Measurements from ENCODE around the gene C1orf105. TPM values are rescaled to one million over a fixed set of nuclear protein-coding genes. Genes with fewer than 3 reads are reported as not detected.
"Not testable (repeated sequence)": the region's sequence is repeated elsewhere in the genome, so short reads cannot be mapped to it uniquely, and the experiment has no call there.

C1orf105 gene
- total and polyA plus RNA-seq, 2 donors, result 2.9 TPM; not detected in 1

- Histone ChIP-seq H3K36me3 (ENCODE audit: insufficient read depth) (no peaks in the 10 kb centered on the region), H3K4me1 (ENCODE audit: insufficient read depth) (no peaks in the 10 kb centered on the region), H3K4me3 (ENCODE audit: low read depth, low read length) (no peak overlapping the region), H3K27ac (ENCODE audit: low read depth) (no peak overlapping the region)
- WGBS, result 8% methylated on average over 1 of the region's 1 CpG
- no peak for DNase-seq (ENCODE audit: extremely low spot score)
Measured at GRCh38 chr1:172482044-172482443, 61.6 kb downstream of the C1orf105 start.

- H3K4me3 ChIP-seq (ENCODE audit: low read depth, low read length), result no peak overlapping the region
- DNase-seq (ENCODE audit: extremely low spot score), result no peak
- no peak overlapping the region for H3K27ac ChIP-seq (ENCODE audit: low read depth)
- no peaks in the 10 kb centered on the region for H3K36me3 ChIP-seq (ENCODE audit: insufficient read depth)
- no peaks in the 10 kb centered on the region for H3K4me1 ChIP-seq (ENCODE audit: insufficient read depth)
Measured at GRCh38 chr1:172483448-172483847, 63.0 kb downstream of the C1orf105 start.

- H3K27ac ChIP-seq (ENCODE audit: low read depth), result no peak overlapping the region
- DNase-seq (ENCODE audit: extremely low spot score), result no peak
Measured at GRCh38 chr1:172484252-172484651, 63.8 kb downstream of the C1orf105 start.

GRCh38 chr1:172485626-172486025, 65.1 kb downstream of the C1orf105 start:
- no peak overlapping the region for H3K4me3 ChIP-seq (ENCODE audit: low read depth, low read length)
- 66% methylated on average over 5 of the region's 5 CpGs for WGBS

More at GRCh38 chr1:172484252-172484651, 63.8 kb downstream of the C1orf105 start:
- Histone ChIP-seq H3K36me3 (ENCODE audit: insufficient read depth) (no peaks in the 10 kb centered on the region), H3K4me3 (ENCODE audit: low read depth, low read length) (no peak overlapping the region), H3K4me1 (ENCODE audit: insufficient read depth) (no peaks in the 10 kb centered on the region)

GRCh38 chr1:172486805-172487454, 66.4 kb downstream of the C1orf105 start:
- WGBS, result 55% methylated on average over 3 of the region's 3 CpGs
- Histone ChIP-seq H3K4me1 (ENCODE audit: insufficient read depth) (no peaks in the 10 kb centered on the region), H3K36me3 (ENCODE audit: insufficient read depth) (no peaks in the 10 kb centered on the region), H3K4me3 (ENCODE audit: low read depth, low read length) (no peak overlapping the region), H3K27ac (ENCODE audit: low read depth) (no peak overlapping the region)
- no peak for DNase-seq (ENCODE audit: extremely low spot score)

More at GRCh38 chr1:172485626-172486025, 65.1 kb downstream of the C1orf105 start:
- Histone ChIP-seq H3K27ac (ENCODE audit: low read depth) (no peak overlapping the region), H3K4me1 (ENCODE audit: insufficient read depth) (no peaks in the 10 kb centered on the region), H3K36me3 (ENCODE audit: insufficient read depth) (no peaks in the 10 kb centered on the region)
- no peak for DNase-seq (ENCODE audit: extremely low spot score)

GRCh38 chr1:172487550-172487949, 67.1 kb downstream of the C1orf105 start:
- WGBS, result 62% methylated on average over 4 of the region's 4 CpGs
- Histone ChIP-seq H3K36me3 (ENCODE audit: insufficient read depth) (no peaks in the 10 kb centered on the region), H3K27ac (ENCODE audit: low read depth) (no peak overlapping the region), H3K4me1 (ENCODE audit: insufficient read depth) (no peaks in the 10 kb centered on the region), H3K4me3 (ENCODE audit: low read depth, low read length) (no peak overlapping the region)
- DNase-seq (ENCODE audit: extremely low spot score), result no peak

- H3K4me3 ChIP-seq (ENCODE audit: low read depth, low read length), result no peak overlapping the region
Measured at GRCh38 chr1:172488393-172488792, 67.9 kb downstream of the C1orf105 start.

GRCh38 chr1:172489847-172490246, 69.4 kb downstream of the C1orf105 start:
- 73% methylated on average over 3 of the region's 3 CpGs for WGBS
- no peak for DNase-seq (ENCODE audit: extremely low spot score)
- no peaks in the 10 kb centered on the region for H3K4me1 ChIP-seq (ENCODE audit: insufficient read depth)

More at GRCh38 chr1:172488393-172488792, 67.9 kb downstream of the C1orf105 start:
- H3K4me1 ChIP-seq (ENCODE audit: insufficient read depth), result no peaks in the 10 kb centered on the region
- 94% methylated on average over 3 of the region's 3 CpGs for WGBS
- DNase-seq (ENCODE audit: extremely low spot score), result no peak
- H3K36me3 ChIP-seq (ENCODE audit: insufficient read depth), result no peaks in the 10 kb centered on the region
- no peak overlapping the region for H3K27ac ChIP-seq (ENCODE audit: low read depth)

GRCh38 chr1:172492421-172492820, 71.9 kb downstream of the C1orf105 start:
- Histone ChIP-seq H3K4me1 (ENCODE audit: insufficient read depth) (no peaks in the 10 kb centered on the region), H3K4me3 (ENCODE audit: low read depth, low read length) (no peak overlapping the region), H3K27ac (ENCODE audit: low read depth) (no peak overlapping the region), H3K36me3 (ENCODE audit: insufficient read depth) (no peaks in the 10 kb centered on the region)
- 57% methylated on average over 1 of the region's 1 CpG for WGBS
- DNase-seq (ENCODE audit: extremely low spot score), result no peak

More at GRCh38 chr1:172489847-172490246, 69.4 kb downstream of the C1orf105 start:
- H3K4me3 ChIP-seq (ENCODE audit: low read depth, low read length), result no peak overlapping the region
- no peak overlapping the region for H3K27ac ChIP-seq (ENCODE audit: low read depth)
- H3K36me3 ChIP-seq (ENCODE audit: insufficient read depth), result no peaks in the 10 kb centered on the region

- no peaks in the 10 kb centered on the region for H3K4me1 ChIP-seq (ENCODE audit: insufficient read depth)
- no peak overlapping the region for H3K4me3 ChIP-seq (ENCODE audit: low read depth, low read length)
- WGBS, result 93% methylated on average over 2 of the region's 2 CpGs
- H3K36me3 ChIP-seq (ENCODE audit: insufficient read depth), result no peaks in the 10 kb centered on the region
- no peak for DNase-seq (ENCODE audit: extremely low spot score)
- no peak overlapping the region for H3K27ac ChIP-seq (ENCODE audit: low read depth)
Measured at GRCh38 chr1:172494166-172494565, 73.7 kb downstream of the C1orf105 start.

- 81% methylated on average over 5 of the region's 5 CpGs for WGBS
- DNase-seq (ENCODE audit: extremely low spot score); H3K4me3 ChIP-seq (ENCODE audit: low read depth, low read length); H3K4me1 ChIP-seq (ENCODE audit: insufficient read depth); H3K27ac ChIP-seq (ENCODE audit: low read depth); H3K36me3 ChIP-seq (ENCODE audit: insufficient read depth): not testable (repeated sequence)
Measured at GRCh38 chr1:172496127-172496526, 75.6 kb downstream of the C1orf105 start.

- no peak for DNase-seq (ENCODE audit: extremely low spot score)
- H3K4me1 ChIP-seq (ENCODE audit: insufficient read depth), result no peaks in the 10 kb centered on the region
- no peak overlapping the region for H3K27ac ChIP-seq (ENCODE audit: low read depth)
- H3K36me3 ChIP-seq (ENCODE audit: insufficient read depth), result no peaks in the 10 kb centered on the region
- WGBS, result 28% methylated on average over 1 of the region's 1 CpG
- H3K4me3 ChIP-seq (ENCODE audit: low read depth, low read length), result no peak overlapping the region
Measured at GRCh38 chr1:172496678-172497077, 76.2 kb downstream of the C1orf105 start.

- 20% methylated on average over 5 of the region's 5 CpGs for WGBS
- DNase-seq (ENCODE audit: extremely low spot score), result no peak
- no peak overlapping the region for H3K27ac ChIP-seq (ENCODE audit: low read depth)
Measured at GRCh38 chr1:172497230-172497629, 76.7 kb downstream of the C1orf105 start.

GRCh38 chr1:172498857-172499256, 78.4 kb downstream of the C1orf105 start:
- Histone ChIP-seq H3K36me3 (ENCODE audit: insufficient read depth) (no peaks in the 10 kb centered on the region), H3K27ac (ENCODE audit: low read depth) (no peak overlapping the region), H3K4me3 (ENCODE audit: low read depth, low read length) (no peak overlapping the region), H3K4me1 (ENCODE audit: insufficient read depth) (no peaks in the 10 kb centered on the region)
- no peak for DNase-seq (ENCODE audit: extremely low spot score)
- 83% methylated on average over 2 of the region's 2 CpGs for WGBS

More at GRCh38 chr1:172497230-172497629, 76.7 kb downstream of the C1orf105 start:
- Histone ChIP-seq H3K4me3 (ENCODE audit: low read depth, low read length) (no peak overlapping the region), H3K36me3 (ENCODE audit: insufficient read depth) (no peaks in the 10 kb centered on the region), H3K4me1 (ENCODE audit: insufficient read depth) (no peaks in the 10 kb centered on the region)
